ENCODE results near the gene TRIM71.

GRCh38 chr3:32850636-32851035, 32.8 kb downstream of the TRIM71 start:
- TF ChIP-seq EZH2 (IDR thresholded peaks at IDR 0.05) (no peak), CTCF (IDR thresholded peaks at IDR 0.05 in 2 of 3, conservative IDR thresholded peaks at IDR 0.05 in 1 of 3; ENCODE audit: borderline replicate concordance in 1 of 3, insufficient read depth in 1 of 3, low read depth in 2 of 3, low read length in 2 of 3) (no peak), ZNF274 (IDR thresholded peaks at IDR 0.05; ENCODE audit: low read depth, low read length) (no peak), POLR2AphosphoS5 (IDR thresholded peaks at IDR 0.05; ENCODE audit: low read depth, low read length) (no peak), TCF7L2 (IDR thresholded peaks at IDR 0.05; ENCODE audit: borderline replicate concordance, extremely low read depth, insufficient read depth, insufficient read length) (no peak), EGR1 (IDR thresholded peaks at IDR 0.05; ENCODE audit: low read depth) (no peak), POLR2A (IDR thresholded peaks at IDR 0.05; ENCODE audit: borderline replicate concordance, extremely low read depth, insufficient read depth, insufficient read length) (no peak), ELF1 (IDR thresholded peaks at IDR 0.05; ENCODE audit: borderline replicate concordance, low read depth) (no peak), EZH2phosphoT487 (IDR thresholded peaks at IDR 0.05; ENCODE audit: borderline replicate concordance) (no peak), ZFX (IDR thresholded peaks at IDR 0.05) (no peak)
- TF ChIP-seq, protein P1, sequence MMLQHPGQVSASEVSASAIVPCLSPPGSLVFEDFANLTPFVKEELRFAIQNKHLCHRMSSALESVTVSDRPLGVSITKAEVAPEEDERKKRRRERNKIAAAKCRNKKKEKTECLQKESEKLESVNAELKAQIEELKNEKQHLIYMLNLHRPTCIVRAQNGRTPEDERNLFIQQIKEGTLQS (IDR thresholded peaks at IDR 0.05) = no peak
- TF ChIP-seq, protein P2, sequence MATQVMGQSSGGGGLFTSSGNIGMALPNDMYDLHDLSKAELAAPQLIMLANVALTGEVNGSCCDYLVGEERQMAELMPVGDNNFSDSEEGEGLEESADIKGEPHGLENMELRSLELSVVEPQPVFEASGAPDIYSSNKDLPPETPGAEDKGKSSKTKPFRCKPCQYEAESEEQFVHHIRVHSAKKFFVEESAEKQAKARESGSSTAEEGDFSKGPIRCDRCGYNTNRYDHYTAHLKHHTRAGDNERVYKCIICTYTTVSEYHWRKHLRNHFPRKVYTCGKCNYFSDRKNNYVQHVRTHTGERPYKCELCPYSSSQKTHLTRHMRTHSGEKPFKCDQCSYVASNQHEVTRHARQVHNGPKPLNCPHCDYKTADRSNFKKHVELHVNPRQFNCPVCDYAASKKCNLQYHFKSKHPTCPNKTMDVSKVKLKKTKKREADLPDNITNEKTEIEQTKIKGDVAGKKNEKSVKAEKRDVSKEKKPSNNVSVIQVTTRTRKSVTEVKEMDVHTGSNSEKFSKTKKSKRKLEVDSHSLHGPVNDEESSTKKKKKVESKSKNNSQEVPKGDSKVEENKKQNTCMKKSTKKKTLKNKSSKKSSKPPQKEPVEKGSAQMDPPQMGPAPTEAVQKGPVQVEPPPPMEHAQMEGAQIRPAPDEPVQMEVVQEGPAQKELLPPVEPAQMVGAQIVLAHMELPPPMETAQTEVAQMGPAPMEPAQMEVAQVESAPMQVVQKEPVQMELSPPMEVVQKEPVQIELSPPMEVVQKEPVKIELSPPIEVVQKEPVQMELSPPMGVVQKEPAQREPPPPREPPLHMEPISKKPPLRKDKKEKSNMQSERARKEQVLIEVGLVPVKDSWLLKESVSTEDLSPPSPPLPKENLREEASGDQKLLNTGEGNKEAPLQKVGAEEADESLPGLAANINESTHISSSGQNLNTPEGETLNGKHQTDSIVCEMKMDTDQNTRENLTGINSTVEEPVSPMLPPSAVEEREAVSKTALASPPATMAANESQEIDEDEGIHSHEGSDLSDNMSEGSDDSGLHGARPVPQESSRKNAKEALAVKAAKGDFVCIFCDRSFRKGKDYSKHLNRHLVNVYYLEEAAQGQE (IDR thresholded peaks at IDR 0.05; ENCODE audit: low read depth) = no peak
- TF ChIP-seq, protein P3, sequence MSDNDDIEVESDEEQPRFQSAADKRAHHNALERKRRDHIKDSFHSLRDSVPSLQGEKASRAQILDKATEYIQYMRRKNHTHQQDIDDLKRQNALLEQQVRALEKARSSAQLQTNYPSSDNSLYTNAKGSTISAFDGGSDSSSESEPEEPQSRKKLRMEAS (IDR thresholded peaks at IDR 0.05) = no peak

Measured in HCT116 (cell line).